Sigmoid colon (tissue), 7 donors: ENCODE data around the gene GRID1. TPM values are rescaled to one million over a fixed set of nuclear protein-coding genes. Genes with fewer than 3 reads are reported as not detected.

Experiments used
- DNase-seq: peaks from one replicate; pipeline ENCODE4 v3.0.0-alpha.2; 2019
- H3K27ac ChIP-seq, 4 donors: fragments of 200-600 bp; sonication (generic); one replicate each; pipeline ENCODE4 v1.5.1; 2016 to 2019; ENCODE audit warnings: mild to moderate bottlenecking in 1 of 4
- H3K27me3 ChIP-seq, 3 donors: fragments of 200-600 bp; sonication (generic); one replicate each; pipeline ENCODE4 v1.5.1; 2019; ENCODE audit warnings: mild to moderate bottlenecking in 1 of 3
- H3K36me3 ChIP-seq, 4 donors: fragments of 200-600 bp; sonication (generic); one replicate each; pipeline ENCODE4 v1.5.1; 2016 to 2019
- H3K4me1 ChIP-seq, 4 donors: fragments of 200-600 bp; sonication (generic); one replicate each; pipeline ENCODE4 v1.5.1; 2017 to 2019
- H3K4me3 ChIP-seq, 4 donors: fragments of 200-600 bp; sonication (generic); one replicate each; pipeline ENCODE4 v1.5.1; 2017 to 2019; ENCODE audit warnings: mild to moderate bottlenecking in 2 of 4, moderate library complexity in 1 of 4
- H3K9me3 ChIP-seq, 4 donors: fragments of 200-600 bp in 3 of 4; sonication (generic) in 3 of 4; one replicate each; pipeline versions ENCODE4 v1.5.1 to v1.6.1; 2013 to 2019
- CTCF ChIP-seq, 4 experiments: fragments of 450-650 bp in 3 of 4; fragments of 200-600 bp in 1 of 4; IDR thresholded peaks; one replicate each; pipeline ENCODE4 v1.5.1; 2016 to 2019; ENCODE audit warnings: antibody characterized with exemption in 4 of 4, mild to moderate bottlenecking in 3 of 4, moderate library complexity in 2 of 4
- EP300 ChIP-seq, 4 donors: sonication (generic); formaldehyde crosslinking; IDR thresholded peaks; one replicate each; pipeline ENCODE4 v1.6.1; 2017; ENCODE audit warnings: antibody characterized with exemption in 4 of 4
- POLR2A ChIP-seq, 2 donors: fragments of 450-650 bp; IDR thresholded peaks; one replicate each; pipeline ENCODE4 v1.6.1; 2016; ENCODE audit warnings: antibody characterized with exemption in 2 of 2, mild to moderate bottlenecking in 2 of 2, moderate library complexity in 2 of 2
- POLR2AphosphoS5 ChIP-seq, 4 donors: sonication (generic); formaldehyde crosslinking; IDR thresholded peaks; one replicate each; pipeline ENCODE4 v1.6.1; 2017; ENCODE audit warnings: antibody characterized with exemption in 4 of 4
- WGBS, 2 donors: extraction: QIAGEN DNeasy Blood & Tissue Kit; methylation state at CpG; one replicate each; pipeline ENCODE4 v1.1.7; 2013; 5-methylcytosine and 5-hydroxymethylcytosine counted together
- intact Hi-C: fragments of 100-400 bp; cut with DNase I; formaldehyde crosslinking; loops from one replicate; pipeline ENCODE4 v1.15.1; 2023
- polyA plus RNA-seq, 3 donors: library from polyadenylated mRNA; stranded (reverse); fragments of 200-250 nt; gene quantifications; one replicate each; pipeline ENCODE4 v1.2.3, GENCODE V29; 2013
- total RNA-seq, 4 donors: library from RNA; depleted of rRNA; stranded (reverse); fragments of >200 nt; gene quantifications; one replicate each; pipeline ENCODE4 v1.1.0, GENCODE V29; 2016
- donor health status: healthy with polysubstance abuse.
- donor health status: Bipolar disorder and iron deficiency.
- donor health status: healthy.

The GRID1 gene
- total and polyA plus RNA-seq, 7 donors: 0.66 to 4.7 (median 1.1) TPM; not detected in 2

- H3K9me3 ChIP-seq: no peaks in the 10 kb centered on the region
- H3K27ac ChIP-seq: no peak overlapping the region
- H3K27me3 ChIP-seq: no peaks in the 10 kb centered on the region
- intact Hi-C loops: no loop called here
- no peak overlapping the region for H3K4me3 ChIP-seq
- 61 to 85% methylated on average over 4 of the region's 4 CpGs for WGBS, 2 donors
- H3K36me3 ChIP-seq: no peaks in the 10 kb centered on the region
- TF ChIP-seq CTCF (IDR thresholded peaks at IDR 0.05) (no peak), EP300 (IDR thresholded peaks at IDR 0.05) (no peak), POLR2AphosphoS5 (IDR thresholded peaks at IDR 0.05) (no peak), POLR2A (IDR thresholded peaks at IDR 0.05) (no peak)
- no peaks in the 10 kb centered on the region for H3K4me1 ChIP-seq
- DNase-seq: no peak
Measured at GRCh38 chr10:85901599-85901998, 465.0 kb downstream of the GRID1 start.

- no peak for TF ChIP-seq EP300 (IDR thresholded peaks at IDR 0.05)
- no peak for TF ChIP-seq POLR2A (IDR thresholded peaks at IDR 0.05)
- TF ChIP-seq POLR2AphosphoS5 (IDR thresholded peaks at IDR 0.05): no peak
- TF ChIP-seq CTCF (IDR thresholded peaks at IDR 0.05): no peak
- intact Hi-C loops: no loop called here
- no peaks in the 10 kb centered on the region for H3K36me3 ChIP-seq
- no peak for DNase-seq
- no peaks in the 10 kb centered on the region for H3K4me1 ChIP-seq
- H3K9me3 ChIP-seq: no peaks in the 10 kb centered on the region
- H3K27me3 ChIP-seq: no peaks in the 10 kb centered on the region
- H3K4me3 ChIP-seq: no peak overlapping the region
- H3K27ac ChIP-seq: no peak overlapping the region
- WGBS, 2 donors: 84 to 86% methylated on average over 2 of the region's 2 CpGs
Measured at GRCh38 chr10:85900487-85900886, 466.1 kb downstream of the GRID1 start.

- H3K27ac ChIP-seq: no peak overlapping the region
- H3K4me1 ChIP-seq: no peaks in the 10 kb centered on the region
- DNase-seq: no peak
- H3K27me3 ChIP-seq: no peaks in the 10 kb centered on the region
- TF ChIP-seq POLR2AphosphoS5 (IDR thresholded peaks at IDR 0.05) (no peak), CTCF (IDR thresholded peaks at IDR 0.05) (no peak), EP300 (IDR thresholded peaks at IDR 0.05) (no peak), POLR2A (IDR thresholded peaks at IDR 0.05) (no peak)
- no peaks in the 10 kb centered on the region for H3K36me3 ChIP-seq
- WGBS, 2 donors: 90 to 91% methylated on average over 6 of the region's 6 CpGs
- H3K9me3 ChIP-seq: no peaks in the 10 kb centered on the region
- no peak overlapping the region for H3K4me3 ChIP-seq
- intact Hi-C loops: no loop called here
Measured at GRCh38 chr10:85900061-85900460, 466.5 kb downstream of the GRID1 start.

GRCh38 chr10:85891472-85891871 lies 475.1 kb downstream of the GRID1 start:
- intact Hi-C loops: no loop called here
- no peaks in the 10 kb centered on the region for H3K27me3 ChIP-seq
- no peak overlapping the region for H3K4me3 ChIP-seq
- no peaks in the 10 kb centered on the region for H3K4me1 ChIP-seq
- H3K9me3 ChIP-seq: no peaks in the 10 kb centered on the region
- no peaks in the 10 kb centered on the region for H3K36me3 ChIP-seq
- no peak overlapping the region for H3K27ac ChIP-seq
- DNase-seq: no peak
- no peak for TF ChIP-seq EP300 (IDR thresholded peaks at IDR 0.05)
- TF ChIP-seq POLR2AphosphoS5 (IDR thresholded peaks at IDR 0.05): no peak

GRCh38 chr10:85888559-85888958 lies 478.0 kb downstream of the GRID1 start:
- no peak for DNase-seq
- H3K4me3 ChIP-seq: no peak overlapping the region
- intact Hi-C loops: no loop called here
- no peaks in the 10 kb centered on the region for H3K36me3 ChIP-seq
- H3K27ac ChIP-seq: no peak overlapping the region
- H3K27me3 ChIP-seq: no peaks in the 10 kb centered on the region
- 79% methylated on average over 2 of the region's 2 CpGs for WGBS, 2 donors
- no peak for TF ChIP-seq POLR2AphosphoS5 (IDR thresholded peaks at IDR 0.05)
- no peak for TF ChIP-seq EP300 (IDR thresholded peaks at IDR 0.05)
- no peak for TF ChIP-seq POLR2A (IDR thresholded peaks at IDR 0.05)
- TF ChIP-seq CTCF (IDR thresholded peaks at IDR 0.05): no peak
- H3K4me1 ChIP-seq: no peaks in the 10 kb centered on the region
- H3K9me3 ChIP-seq: no peaks in the 10 kb centered on the region
